PC-9 (cell line): ENCODE results near the gene GRIP1.

Source experiments
- EZH2 ChIP-seq: fragments of 200-600 bp; sonication (generic); IDR thresholded peaks from 2 replicates; pipeline ENCODE4 v1.8.0; 2017; ENCODE audit warnings: antibody characterized with exemption, low read depth
- TF ChIP-seq, protein P1 (sequence below): fragments of 200-600 bp; sonication (generic); conservative IDR thresholded peaks from 2 replicates; pipeline ENCODE4 v1.6.1; 2017; ENCODE audit warnings: mixed run types, antibody characterized with exemption, mild to moderate bottlenecking, moderate library complexity

DNA sequence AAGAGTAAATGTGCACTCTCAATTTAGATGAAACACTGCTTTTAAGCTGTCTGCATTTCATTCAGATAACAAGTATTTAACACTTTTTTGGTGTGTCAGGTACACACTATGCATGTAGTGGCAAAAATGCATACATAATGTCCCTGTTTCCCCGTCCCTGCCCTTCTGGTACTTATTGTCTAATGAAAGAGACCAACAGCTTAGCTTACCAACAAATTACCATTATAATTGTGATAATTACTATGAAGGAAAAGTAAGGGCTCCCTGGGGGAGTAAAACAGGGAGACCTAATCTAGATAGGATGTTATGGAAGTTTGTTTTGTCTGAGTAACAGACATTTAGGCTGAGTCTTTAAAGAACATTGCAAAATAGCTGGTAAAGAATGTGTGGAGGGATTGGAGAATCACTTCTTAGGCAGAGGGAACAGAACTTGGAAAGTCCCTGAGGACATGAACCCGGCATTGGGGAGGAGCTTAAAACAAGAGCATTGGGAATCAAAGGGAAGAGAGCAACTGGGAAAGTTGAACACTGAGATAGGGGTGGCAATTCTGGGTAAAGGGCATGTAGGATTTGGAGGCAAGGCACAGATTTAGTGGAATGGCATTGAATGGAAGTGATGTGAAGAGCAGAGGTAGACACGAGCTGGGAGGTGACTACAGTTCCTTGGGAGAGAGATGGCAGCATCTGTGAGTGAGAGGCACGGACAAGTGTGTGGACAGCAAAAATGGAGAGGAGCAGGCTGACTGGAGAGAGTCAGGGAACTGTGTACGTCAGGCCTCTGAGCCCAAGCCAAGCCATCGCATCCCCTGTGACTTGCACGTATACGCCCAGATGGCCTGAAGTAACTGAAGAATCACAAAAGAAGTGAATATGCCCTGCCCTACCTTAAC lies 181.6 kb downstream of the GRIP1 start:
- TF ChIP-seq, protein P1, sequence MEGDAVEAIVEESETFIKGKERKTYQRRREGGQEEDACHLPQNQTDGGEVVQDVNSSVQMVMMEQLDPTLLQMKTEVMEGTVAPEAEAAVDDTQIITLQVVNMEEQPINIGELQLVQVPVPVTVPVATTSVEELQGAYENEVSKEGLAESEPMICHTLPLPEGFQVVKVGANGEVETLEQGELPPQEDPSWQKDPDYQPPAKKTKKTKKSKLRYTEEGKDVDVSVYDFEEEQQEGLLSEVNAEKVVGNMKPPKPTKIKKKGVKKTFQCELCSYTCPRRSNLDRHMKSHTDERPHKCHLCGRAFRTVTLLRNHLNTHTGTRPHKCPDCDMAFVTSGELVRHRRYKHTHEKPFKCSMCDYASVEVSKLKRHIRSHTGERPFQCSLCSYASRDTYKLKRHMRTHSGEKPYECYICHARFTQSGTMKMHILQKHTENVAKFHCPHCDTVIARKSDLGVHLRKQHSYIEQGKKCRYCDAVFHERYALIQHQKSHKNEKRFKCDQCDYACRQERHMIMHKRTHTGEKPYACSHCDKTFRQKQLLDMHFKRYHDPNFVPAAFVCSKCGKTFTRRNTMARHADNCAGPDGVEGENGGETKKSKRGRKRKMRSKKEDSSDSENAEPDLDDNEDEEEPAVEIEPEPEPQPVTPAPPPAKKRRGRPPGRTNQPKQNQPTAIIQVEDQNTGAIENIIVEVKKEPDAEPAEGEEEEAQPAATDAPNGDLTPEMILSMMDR = no peak
- no peak for TF ChIP-seq EZH2
